DMS 273 (cell line): ENCODE measurements around the gene C16orf78.

Source experiments
- DNase-seq: peaks from one replicate; lab custom pipeline; 2025; ENCODE audit not compliant: unreplicated experiment; lab: John Stamatoyannopoulos, UW

The C16orf78 gene

GRCh38 chr16:49382916-49383315, 9.3 kb downstream of the C16orf78 start:
- peak; percentile 50 for DNase-seq

- DNase-seq: no peak
These were observed 21.4 kb downstream of the C16orf78 start for GRCh38 chr16:49395021-49395420.

GRCh38 chr16:49396206-49396720, 22.7 kb downstream of the C16orf78 start:
- DNase-seq: no peak

GRCh38 chr16:49398761-49399160, 25.2 kb downstream of the C16orf78 start:
- DNase-seq: no peak

- no peak for DNase-seq
These were observed 26.2 kb downstream of the C16orf78 start for GRCh38 chr16:49399594-49400364.

GRCh38 chr16:49400611-49401010, 27.0 kb downstream of the C16orf78 start:
- no peak for DNase-seq

- DNase-seq: no peak
These were observed 31.5 kb downstream of the C16orf78 start for GRCh38 chr16:49405123-49405522.

GRCh38 chr16:49405530-49405929, 31.9 kb downstream of the C16orf78 start:
- peak; percentile 44 for DNase-seq

GRCh38 chr16:49407873-49408550, 34.4 kb downstream of the C16orf78 start:
- peak; percentile 94 for DNase-seq

- DNase-seq: no peak
These were observed 35.5 kb downstream of the C16orf78 start for GRCh38 chr16:49409121-49409520.

- DNase-seq: no peak
These were observed 36.6 kb downstream of the C16orf78 start for GRCh38 chr16:49410226-49410625.

- DNase-seq: no peak
These were observed 37.7 kb downstream of the C16orf78 start for GRCh38 chr16:49411121-49411970.

GRCh38 chr16:49414671-49415070, 41.1 kb downstream of the C16orf78 start:
- no peak for DNase-seq

- no peak for DNase-seq
These were observed 41.5 kb downstream of the C16orf78 start for GRCh38 chr16:49415083-49415482.

- DNase-seq: no peak
These were observed 42.5 kb downstream of the C16orf78 start for GRCh38 chr16:49416001-49416675.

- DNase-seq: no peak
These were observed 43.8 kb downstream of the C16orf78 start for GRCh38 chr16:49417354-49417753.

- DNase-seq: no peak
These were observed 45.4 kb downstream of the C16orf78 start for GRCh38 chr16:49419006-49419405.

GRCh38 chr16:49419862-49420261, 46.3 kb downstream of the C16orf78 start:
- no peak for DNase-seq

- DNase-seq: no peak
These were observed 49.3 kb downstream of the C16orf78 start for GRCh38 chr16:49422896-49423295.

- DNase-seq: no peak
These were observed 51.4 kb downstream of the C16orf78 start for GRCh38 chr16:49424961-49425360.

- no peak for DNase-seq
These were observed 54.2 kb downstream of the C16orf78 start for GRCh38 chr16:49427771-49428170.
